ENCODE results near the gene EIF4G1. TPM values are rescaled to one million over a fixed set of nuclear protein-coding genes. Genes with fewer than 3 reads are reported as not detected.

The EIF4G1 gene
- total and polyA plus RNA-seq, 2 of the 8 experiments (the other 6 are each of a cell fraction or from before 2014, with no cell fraction given): 318 to 473 TPM

GRCh38 chr3:184358124-184358767 is 43.8 kb downstream of the EIF4G1 start (continued):
- no peak for TF ChIP-seq FOSL1 (IDR thresholded peaks at IDR 0.05; ENCODE audit: insufficient read depth, low read depth, low read length)

All from H1 (cell line).